GM18873 (cell line): ENCODE measurements around the gene DMRTA1.
A peak's percentile ranks its signal among the peaks of the same experiment; 100 is the strongest.
"Not testable (repeated sequence)": the region's sequence is repeated elsewhere in the genome, so short reads cannot be mapped to it uniquely, and the experiment has no call there.

ENCODE experiments used
- ATAC-seq: cut with Tn5 transposase; IDR thresholded peaks from one replicate; pipeline ENCODE4 v1.9.1; 2021; ENCODE audit warnings: mild to moderate bottlenecking, moderate library complexity, moderate number of reproducible peaks; ENCODE audit not compliant: unreplicated experiment, low FRiP score

DMRTA1 gene, protein sequence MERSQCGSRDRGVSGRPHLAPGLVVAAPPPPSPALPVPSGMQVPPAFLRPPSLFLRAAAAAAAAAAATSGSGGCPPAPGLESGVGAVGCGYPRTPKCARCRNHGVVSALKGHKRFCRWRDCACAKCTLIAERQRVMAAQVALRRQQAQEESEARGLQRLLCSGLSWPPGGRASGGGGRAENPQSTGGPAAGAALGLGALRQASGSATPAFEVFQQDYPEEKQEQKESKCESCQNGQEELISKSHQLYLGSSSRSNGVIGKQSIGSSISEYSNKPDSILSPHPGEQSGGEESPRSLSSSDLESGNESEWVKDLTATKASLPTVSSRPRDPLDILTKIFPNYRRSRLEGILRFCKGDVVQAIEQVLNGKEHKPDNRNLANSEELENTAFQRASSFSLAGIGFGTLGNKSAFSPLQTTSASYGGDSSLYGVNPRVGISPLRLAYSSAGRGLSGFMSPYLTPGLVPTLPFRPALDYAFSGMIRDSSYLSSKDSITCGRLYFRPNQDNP

DNA sequence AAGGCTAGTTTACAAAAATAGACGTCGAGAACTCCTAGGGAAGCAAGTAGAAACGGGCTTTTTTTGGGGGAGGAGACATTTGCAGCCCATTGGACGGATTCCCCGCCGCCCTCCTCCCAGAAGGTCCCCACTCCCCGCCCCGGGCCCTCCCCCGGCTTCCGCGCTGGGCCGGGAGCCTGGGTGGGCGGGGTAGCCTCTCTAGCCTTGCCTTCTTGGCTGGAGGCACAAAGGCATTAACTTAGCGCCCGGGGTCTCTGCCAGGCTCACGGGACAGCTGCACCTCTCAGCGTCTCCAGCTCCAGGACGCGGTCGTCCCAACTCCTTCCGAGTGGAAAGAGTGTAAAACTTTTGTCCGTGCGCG is at the start of gene DMRTA1:
DMRTA1 (plus strand) TSS at position 236 of the 361 bp plus-strand sequence. CDS start 242 bp downstream, outside the sequence.
- peak; percentile 28 for ATAC-seq

DNA sequence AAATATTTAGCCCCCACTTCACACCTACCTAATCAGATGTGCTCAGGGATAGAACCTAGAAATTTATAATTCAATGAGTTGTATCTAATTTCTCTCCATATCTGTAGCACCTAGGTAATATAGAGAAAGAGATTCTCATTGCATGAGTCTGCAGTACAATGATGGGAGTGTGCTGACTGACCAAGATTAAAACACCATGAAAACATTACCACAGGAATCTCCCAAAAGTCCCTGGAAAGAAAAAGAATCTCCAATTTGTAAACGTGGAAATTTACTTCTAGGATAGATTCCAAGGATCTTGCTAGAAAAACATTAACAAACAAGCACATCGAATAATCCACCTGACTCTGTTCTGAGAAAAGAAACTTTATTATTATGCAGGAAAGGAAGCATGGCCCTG is 45.0 kb upstream of the DMRTA1 start:
- ATAC-seq: no peak

DNA sequence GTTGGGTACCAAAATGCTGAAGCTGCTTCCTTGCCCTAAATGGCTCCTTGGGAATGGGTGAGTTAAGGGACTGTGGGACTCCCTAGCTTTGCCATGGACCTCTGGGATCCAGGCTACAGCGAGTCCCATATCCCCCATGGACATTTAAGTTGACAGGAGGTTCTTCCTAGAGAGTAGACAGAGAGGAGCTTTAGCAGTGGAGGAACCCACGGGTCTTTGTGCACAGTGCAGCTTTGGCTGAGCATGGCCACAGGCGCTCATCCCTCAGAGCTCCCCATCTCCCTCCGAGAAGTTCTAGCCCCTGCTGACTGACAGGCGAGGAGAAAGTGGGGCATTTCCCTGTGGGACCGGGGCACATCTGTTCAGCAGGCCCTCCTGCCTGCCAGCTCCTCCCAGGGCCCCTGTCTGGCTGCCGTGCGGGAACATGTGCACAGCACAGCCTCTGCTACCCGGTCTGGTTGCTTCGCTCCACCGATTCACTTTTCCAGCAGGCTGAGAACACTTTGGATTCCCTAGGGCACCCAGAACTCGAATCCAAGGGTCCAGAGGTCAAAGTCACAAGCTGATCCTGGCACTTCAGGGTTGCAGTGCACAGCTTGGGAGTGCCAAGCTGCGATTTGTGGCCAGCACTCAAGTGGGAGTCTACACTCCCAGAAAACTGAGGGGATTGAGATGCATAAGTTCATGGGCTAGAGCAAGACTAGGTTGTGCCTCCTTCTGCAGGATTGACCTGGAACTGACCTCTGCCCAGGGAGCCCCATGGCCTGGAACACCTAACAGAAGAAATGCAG is 40.6 kb upstream of the DMRTA1 start:
- ATAC-seq: no peak

DNA sequence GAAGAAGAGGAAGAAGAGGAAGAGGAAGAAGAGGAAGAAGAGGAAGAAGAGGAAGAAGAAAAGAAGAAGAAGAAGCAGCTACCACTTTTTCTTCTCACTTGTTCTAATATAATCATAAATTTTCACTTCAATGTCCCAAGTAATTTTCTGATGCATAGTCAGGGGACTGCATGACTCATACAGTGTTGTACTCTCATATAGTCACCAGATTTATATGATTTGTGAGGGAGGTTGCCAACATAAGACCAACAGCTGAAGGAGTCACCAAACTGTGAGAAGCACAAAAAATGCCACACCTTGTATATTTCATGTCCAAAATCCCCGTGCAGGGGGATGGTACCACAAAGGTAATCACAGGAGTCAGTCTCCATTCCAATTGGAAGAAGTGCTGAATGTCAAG is 32.7 kb upstream of the DMRTA1 start:
- ATAC-seq: no peak

DNA sequence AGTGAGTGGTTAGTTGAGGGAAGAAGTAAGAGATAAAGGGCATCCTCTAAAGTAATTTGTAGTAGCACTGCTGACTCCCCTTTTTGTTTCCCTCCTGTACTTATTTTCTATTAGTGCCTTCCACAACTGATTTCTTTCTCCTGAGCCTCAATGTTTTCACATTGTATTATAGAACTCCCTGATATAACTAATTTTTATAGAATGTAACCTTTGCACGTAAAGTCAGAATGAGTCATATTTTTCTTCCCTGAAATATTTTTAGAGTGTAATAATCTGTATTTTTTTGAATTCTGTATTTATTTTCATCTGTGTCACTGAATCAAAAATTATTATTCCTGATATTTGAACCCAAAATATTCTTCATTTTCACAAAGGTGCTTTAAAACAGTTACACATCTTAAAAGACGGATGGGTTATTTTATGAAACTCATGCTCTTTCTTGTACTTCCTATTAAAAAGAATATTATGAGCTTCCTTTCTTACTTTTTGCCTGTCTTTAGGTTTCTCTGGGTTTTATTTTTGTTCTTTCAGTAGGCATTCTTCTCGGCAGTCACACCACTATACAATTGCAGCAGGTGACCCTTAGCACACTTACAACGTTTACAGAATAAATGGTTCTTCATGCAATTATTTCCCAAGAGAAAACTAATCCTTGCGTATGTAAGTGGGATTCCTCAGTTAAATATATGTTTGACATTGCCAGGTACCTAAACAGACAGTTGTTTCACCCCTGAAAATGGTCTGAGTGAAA is 30.5 kb upstream of the DMRTA1 start:
- no peak for ATAC-seq

DNA sequence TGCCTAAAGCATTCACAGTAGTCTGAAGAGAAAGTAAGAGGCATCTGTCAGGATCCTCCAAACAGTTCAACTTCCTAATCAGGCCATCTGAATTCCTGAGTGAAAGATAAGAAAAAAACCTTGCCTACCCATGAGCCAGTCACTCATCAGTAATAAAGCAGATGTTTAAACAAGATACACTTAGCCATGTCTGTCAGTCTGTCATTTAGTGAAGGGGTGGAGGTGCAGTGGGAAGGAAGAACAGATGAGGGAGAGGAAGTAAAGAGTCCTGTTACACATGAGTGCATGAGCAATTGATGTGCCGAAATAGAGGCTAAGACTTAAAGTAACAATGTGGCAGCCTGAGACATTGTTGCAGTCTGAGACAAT is 29.9 kb upstream of the DMRTA1 start:
- no peak for ATAC-seq

DNA sequence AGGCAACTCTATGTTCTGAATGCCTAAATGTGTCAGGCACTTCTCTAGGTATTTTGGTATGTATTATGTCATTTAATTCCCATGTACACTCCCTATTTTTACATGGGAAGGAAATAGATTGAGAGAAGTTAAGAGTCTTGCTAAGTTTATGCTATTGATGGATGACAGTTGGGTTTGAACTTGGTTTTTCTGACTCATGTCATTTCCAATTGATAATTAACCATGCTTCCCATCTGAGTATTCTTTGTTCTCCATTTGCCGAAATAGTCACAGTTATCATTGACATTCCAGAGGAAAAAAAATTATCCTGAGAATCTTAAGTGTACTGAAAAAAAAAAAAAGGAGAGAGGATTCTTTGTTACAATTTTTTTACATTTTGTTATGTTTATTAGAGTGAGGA is 23.1 kb upstream of the DMRTA1 start:
- ATAC-seq: no peak

DNA sequence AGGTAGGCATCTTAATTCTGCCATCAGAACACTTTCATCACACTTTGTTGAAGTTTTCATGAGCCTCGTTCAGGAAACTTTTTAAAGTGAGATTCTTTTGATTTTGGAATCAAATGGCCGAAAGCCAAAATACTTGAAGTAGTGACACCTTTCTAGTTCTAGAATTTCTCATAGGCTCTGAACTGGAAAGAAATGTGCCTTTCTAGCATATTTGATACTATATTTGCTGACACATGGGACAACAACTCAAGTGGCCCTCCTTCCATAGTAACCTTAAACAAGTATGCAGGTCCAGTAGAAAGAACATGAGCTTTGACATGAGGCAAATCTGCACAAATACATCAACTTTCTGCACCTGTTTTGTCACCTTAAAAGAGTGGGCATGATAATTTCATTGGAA is 22.0 kb upstream of the DMRTA1 start:
- no peak for ATAC-seq

DNA sequence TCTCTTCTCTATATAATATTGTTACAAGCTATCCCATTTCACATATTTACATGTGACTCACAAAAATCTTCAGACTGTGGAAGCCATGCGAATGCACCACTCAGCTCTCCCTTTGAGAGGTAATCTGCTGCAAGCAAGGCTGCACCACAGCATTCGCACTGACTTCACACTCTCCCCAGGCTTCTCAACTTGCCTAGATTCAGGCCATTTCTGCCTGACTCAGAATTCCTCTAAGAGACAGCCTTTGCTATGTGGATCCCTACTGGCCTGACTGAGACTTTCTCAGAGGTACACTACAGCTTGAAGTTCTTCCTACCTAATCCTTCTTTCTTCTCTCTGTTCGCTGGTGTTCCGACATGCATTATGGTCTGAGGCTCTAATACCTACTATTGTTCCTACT is 21.1 kb upstream of the DMRTA1 start:
- ATAC-seq: no peak

DNA sequence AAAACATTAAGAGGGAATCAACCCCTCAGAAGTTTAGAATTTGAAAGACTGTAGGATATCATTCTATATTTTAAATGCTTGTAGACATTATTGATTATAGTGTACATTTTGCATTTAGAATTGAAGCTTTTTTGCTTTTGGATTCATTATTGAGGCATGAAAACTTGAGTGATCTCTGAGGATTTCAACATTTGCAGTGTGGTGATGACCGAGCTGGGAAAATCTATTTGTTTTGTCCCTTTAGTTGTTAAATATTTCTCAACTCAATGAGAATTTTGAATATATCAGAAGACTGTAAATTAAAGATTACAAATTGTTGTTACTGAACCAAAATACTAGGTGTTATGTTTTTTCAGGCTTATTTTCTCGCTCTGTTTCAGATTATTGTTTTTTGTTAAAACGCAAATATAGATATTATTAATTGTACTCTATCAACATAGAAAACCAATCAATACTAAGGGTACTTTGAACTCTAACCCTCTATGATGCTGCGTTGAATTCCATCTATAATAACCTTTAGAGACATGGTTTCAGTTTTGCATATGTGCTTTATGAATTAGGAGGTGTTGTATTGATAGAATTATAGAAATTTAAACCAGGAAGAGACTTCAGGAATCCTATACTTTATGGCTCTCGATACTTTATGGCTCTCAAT is 19.3 kb upstream of the DMRTA1 start:
- ATAC-seq: no peak

DNA sequence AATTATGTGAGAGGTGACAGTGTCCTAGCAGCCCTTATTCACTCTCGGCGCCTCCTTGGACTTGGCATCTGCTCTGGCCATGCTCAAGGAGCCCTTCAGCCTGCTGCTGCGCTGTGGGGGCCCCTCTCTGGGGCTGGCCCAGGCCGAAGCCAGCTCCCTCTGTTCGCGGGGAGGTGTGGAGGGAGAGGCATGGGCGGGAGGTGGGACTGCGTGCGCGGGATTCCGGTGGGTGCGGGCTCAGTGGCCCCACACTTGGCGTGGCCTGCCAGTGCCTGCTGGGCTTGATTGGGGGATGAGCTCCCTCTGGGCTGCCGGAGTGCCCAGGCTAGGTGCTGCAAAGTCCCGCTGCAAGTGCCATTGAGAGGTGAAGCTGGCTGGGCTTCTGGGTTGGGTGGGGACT is 12.9 kb upstream of the DMRTA1 start:
- ATAC-seq: no peak

DNA sequence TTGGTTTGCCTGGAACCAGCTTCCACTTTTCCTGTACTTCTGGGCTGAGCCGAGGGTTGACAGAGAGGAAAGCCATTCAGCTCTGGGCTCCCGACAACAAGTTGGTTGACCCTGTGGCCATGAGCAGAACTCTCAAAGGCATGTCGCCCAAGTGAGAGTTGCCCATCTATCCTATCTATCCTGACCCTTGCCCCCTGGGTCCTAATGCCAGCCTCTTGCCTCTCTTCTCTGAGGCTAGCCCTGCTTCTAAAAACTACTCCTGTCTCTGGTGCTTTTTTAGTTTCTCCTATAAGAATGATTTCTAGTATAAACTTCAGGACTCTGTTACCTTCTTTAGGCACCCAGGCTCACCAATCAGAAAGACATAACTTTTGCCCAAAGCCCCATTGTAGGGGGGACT is 11.4 kb upstream of the DMRTA1 start:
- not testable (repeated sequence) for ATAC-seq

DNA sequence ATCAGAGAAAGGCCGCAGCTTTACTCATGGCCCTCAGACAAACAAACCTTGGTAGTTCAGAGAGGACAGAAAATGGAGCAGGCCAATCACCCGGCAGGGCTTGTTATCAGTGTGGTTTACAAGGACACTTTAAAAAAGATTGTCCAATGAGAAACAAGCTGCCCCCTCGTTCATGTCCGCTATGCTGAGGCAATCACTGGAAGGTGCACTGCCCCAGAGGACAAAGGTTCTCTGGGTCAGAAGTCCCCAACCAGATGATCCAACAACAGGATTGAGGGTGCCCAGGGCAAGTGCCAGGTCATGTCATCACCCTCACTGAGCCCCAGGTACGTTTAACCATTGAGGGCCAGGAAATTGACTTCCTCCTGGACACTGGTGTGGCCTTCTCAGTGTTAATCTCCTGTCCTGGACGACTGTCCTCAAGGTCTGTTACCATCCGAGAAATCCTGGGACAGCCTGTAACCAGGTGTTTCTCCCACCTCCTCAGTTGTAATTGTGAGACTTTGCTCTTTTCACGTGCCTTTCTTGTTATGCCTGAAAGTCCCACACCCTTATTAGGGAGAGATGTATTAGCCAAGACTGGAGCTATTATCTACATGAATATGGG is 9.1 kb upstream of the DMRTA1 start:
- ATAC-seq: not testable (repeated sequence)

DNA sequence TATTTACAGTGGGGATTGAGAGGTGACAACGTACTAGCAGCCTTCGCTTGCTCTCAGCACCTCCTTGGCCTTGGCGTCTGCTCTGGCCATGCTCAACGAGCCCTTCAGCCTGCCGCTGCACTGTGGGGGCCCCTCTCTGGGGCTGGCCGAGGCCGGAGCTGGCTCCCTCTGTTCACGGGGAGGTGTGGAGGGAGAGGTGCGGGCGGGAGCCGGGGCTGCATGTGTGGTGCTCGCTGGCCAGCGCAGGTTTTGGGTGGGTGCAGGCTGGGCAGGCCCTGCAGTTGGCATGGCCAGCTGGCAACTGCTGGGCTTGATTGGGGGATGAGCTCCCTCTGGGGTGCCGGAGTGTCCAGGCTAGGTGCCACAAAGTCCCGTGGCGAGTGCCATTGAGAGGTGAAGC is 5.8 kb upstream of the DMRTA1 start:
- ATAC-seq: no peak

DNA sequence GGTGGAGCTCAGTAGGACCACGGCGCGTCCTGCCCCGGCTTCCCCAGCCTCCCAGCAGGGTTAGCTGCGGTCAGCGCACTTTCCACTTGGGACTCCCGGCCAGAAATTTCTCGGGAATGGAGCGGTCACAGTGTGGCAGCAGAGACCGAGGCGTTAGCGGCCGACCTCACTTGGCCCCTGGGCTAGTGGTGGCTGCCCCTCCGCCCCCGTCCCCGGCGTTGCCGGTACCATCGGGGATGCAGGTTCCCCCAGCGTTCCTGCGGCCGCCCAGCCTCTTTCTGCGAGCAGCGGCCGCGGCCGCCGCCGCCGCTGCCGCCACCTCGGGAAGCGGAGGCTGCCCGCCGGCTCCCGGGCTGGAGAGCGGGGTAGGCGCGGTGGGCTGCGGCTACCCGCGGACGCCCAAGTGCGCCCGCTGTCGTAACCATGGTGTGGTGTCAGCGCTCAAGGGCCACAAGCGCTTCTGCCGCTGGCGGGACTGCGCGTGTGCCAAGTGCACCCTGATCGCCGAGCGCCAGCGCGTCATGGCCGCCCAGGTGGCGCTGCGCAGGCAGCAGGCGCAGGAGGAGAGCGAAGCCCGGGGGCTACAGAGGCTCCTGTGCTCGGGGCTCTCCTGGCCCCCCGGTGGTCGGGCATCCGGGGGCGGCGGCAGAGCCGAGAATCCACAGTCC is 460 bp downstream of the DMRTA1 start:
- peak; percentile 77 for ATAC-seq

DNA sequence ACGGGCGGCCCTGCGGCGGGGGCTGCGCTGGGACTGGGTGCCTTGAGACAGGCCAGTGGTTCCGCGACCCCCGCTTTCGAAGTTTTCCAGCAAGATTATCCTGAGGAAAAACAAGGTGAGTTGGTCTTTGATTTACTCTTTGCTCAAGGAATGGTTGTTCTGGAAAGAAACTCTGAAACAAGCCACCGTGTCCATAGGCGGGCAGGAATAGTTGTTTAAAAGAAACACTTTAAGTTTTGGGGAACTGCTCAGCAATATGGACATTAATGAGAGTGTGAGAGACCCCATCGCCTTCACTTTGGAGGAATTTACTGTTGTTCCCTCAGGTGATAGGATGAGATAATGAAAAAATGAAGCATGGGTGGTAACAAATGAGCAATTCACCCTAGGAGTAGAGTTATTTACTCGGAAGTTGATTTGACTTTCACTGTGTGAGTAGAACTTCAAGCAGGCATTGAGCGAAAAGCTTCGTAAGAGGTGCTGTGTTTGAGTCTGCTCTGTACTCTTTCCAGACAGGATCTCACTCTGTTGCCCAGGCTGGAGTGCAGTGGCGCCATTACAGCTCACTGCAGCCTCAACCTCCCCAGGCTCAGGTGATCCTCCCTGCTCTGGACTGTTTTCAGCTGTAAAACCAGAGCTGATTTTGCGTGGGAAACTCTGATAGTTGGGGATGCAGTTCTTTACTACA is 1.1 kb downstream of the DMRTA1 start:
- no peak for ATAC-seq

DNA sequence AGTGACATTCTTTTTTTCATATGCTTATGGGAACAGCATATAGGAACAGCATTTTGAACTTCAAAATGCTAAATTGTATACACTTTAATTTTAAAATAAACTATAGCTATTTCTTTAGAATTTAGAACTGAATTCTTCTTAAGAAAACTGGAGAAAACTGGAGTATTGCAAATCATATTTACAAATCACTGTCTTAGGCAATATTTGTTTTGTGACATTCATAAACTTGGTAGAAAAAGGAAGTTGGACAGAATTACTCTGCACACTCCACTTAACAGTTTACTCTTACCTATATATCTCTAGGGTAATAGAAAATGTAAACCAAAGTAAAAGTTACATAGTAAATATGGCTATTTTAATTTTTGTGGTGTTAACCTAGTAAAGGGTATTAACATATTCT is 3.1 kb downstream of the DMRTA1 start:
- ATAC-seq: no peak

DNA sequence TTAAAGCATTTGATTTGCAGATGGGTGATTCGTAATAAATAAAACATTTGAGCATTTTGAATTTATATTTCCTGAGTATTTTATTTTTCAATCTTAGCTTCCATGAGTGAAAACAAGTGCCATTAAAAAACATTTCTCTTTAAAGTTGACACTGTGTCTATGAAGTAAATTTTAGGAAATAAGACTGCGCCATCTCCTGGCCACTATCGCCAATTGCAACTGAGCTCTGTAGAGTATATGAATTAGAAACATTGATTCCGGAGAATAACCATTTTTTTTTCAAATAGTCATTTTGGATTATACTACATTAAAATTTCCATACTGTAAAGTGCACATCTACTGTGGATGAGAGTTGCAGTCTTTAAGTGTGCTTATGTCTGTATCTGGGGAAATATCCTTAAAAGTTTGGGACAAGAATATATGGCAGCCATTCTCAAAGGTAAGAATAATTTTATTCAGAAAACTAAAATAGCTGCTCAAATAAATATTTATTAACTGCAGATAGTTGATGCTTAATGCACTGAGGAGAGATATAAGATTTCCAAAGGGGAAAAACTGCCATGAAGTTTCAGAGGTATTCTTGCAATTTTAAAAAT is 5.9 kb downstream of the DMRTA1 start:
- ATAC-seq: no peak

DNA sequence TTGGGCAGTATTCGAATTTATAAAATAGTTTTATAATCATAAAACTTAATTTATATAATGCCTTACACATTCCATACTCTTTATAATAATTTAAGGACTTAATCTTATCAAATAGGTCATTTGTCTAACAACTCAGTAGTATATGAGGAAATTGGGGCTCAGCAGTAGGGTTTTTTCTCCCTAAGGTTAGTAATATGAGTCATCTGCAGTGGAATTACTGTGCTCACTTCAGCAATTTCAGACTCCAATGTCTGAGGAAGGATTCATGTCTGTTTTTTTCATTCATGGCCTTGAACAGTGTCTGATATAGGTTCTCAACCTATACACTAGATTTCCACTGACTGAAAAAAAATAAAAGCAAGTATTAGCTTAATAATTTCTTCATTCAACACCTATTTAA is 7.4 kb downstream of the DMRTA1 start:
- no peak for ATAC-seq
